ENCODE results near the gene TUBA1C. TPM values are rescaled to one million over a fixed set of nuclear protein-coding genes. Genes with fewer than 3 reads are reported as not detected.
"Not testable (repeated sequence)": the region's sequence is repeated elsewhere in the genome, so short reads cannot be mapped to it uniquely, and the experiment has no call there.

The TUBA1C gene
- total RNA-seq, 1 donor from 2014 or later: 99.4 TPM

DNA sequence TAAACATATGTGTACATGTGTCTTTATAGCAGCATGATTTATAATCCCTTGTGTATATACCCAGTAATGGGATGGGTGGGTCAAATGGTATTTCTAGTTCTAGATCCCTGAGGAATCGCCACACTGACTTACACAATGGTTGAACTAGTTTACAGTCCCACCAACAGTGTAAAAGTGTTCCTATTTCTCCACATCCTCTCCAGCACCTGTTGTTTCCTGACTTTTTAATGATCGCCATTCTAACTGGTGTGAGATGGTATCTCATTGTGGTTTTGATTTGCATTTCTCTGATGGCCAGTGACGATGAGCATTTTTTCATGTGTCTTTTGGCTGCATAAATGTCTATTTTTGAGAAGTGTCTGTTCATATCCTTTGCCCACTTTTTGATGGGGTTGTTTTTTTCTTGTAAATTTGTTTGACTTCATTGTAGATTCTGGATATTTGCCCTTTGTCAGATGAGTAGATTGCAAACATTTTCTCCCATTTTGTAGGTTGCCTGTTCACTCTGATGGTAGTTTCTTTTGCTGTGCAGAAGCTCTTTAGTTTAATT is 45.6 kb downstream of the TUBA1C start:
- not testable (repeated sequence) for DNase-seq (ENCODE audit: low spot score)

GRCh38 chr12:49314811-49315210 is 49.9 kb downstream of the TUBA1C start:
- no peak for DNase-seq (ENCODE audit: low spot score)

DNA sequence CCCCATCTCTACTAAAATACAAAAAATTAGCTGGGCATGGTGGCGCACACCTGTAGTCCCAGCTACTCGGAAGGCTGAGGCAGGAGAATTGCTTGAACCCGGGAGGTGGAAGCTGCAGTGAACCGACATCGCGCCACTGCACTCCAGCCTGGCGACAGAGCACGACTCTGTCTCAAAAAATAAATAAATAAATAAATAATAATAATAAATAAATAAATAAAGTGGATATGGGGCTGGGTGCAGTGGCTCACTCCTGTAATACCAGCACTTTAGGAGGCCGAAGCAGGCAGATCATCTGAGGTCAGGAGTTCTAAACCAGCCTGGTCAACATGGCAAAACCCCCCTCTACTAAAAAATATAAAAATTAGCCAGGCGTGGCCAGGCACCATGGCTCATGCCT is 52.2 kb downstream of the TUBA1C start:
- not testable (repeated sequence) for DNase-seq (ENCODE audit: low spot score)

- not testable (repeated sequence) for DNase-seq (ENCODE audit: low spot score)
Observed at GRCh38 chr12:49320411-49321103, 55.7 kb downstream of the TUBA1C start.

GRCh38 chr12:49322367-49322707 is 57.5 kb downstream of the TUBA1C start:
- DNase-seq (ENCODE audit: low spot score): no peak

- peak; percentile 98 for DNase-seq (ENCODE audit: low spot score)
Observed at GRCh38 chr12:49322708-49323523, 58.0 kb downstream of the TUBA1C start, which contains the start of gene TROAP. TSS of gene TROAP (plus strand) at chr12:49323255. CDS start at chr12:49323609, 354 bp downstream.

DNA sequence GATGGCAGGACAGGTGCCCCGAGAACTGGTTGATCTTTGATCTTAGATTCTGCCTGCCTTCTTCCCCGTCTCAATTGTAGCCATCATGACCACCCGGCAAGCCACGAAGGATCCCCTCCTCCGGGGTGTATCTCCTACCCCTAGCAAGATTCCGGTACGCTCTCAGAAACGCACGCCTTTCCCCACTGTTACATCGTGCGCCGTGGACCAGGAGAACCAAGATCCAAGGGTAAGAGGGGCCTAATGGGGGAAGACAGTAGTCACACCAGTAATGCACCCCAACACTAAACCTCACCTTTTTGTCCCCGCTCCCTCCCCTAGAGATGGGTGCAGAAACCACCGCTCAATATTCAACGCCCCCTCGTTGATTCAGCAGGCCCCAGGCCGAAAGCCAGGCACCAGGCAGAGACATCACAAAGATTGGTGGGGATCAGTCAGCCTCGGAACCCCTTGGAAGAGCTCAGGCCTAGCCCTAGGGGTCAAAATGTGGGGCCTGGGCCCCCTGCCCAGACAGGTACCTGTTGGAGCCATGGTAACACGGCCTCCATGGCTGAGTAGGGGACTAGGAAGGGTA is 58.7 kb downstream of the TUBA1C start:
- no peak for DNase-seq (ENCODE audit: low spot score)

Other genes with a start within 250 kb of the TUBA1C start
- gene PRKAG1, start 246.3 kb upstream of the TUBA1C start, total RNA-seq: 51.7 TPM
- 104 TPM for gene KMT2D, start 204.3 kb upstream of the TUBA1C start, total RNA-seq
- 0.29 TPM for gene RHEBL1, start 195.1 kb upstream of the TUBA1C start, total RNA-seq
- 1.5 TPM for gene DHH, start 170.3 kb upstream of the TUBA1C start, total RNA-seq
- gene LMBR1L, start 154.2 kb upstream of the TUBA1C start, total RNA-seq: 53.1 TPM
- gene TUBA1B, start 133.7 kb upstream of the TUBA1C start, total RNA-seq: 361 TPM
- 155 TPM for gene TUBA1A, start 76.0 kb upstream of the TUBA1C start, total RNA-seq
- gene PRPH, start 30.1 kb downstream of the TUBA1C start, total RNA-seq: 6.3 TPM
- 2.0 TPM for gene TROAP, start 58.2 kb downstream of the TUBA1C start, total RNA-seq
- gene C1QL4, start 72.1 kb downstream of the TUBA1C start, total RNA-seq: 0.12 TPM
- gene DNAJC22, start 81.8 kb downstream of the TUBA1C start, total RNA-seq: 73.7 TPM
- 32.1 TPM for gene SPATS2, start 102.4 kb downstream of the TUBA1C start, total RNA-seq